GM19239 (cell line): Measurements from ENCODE around the gene OR10A2.
"Not testable (repeated sequence)": the region's sequence is repeated elsewhere in the genome, so short reads cannot be mapped to it uniquely, and the experiment has no call there.

Experiments used
- DNase-seq: peaks from one replicate; pipeline ENCODE4 v3.0.0; 2011; ENCODE audit warnings: low spot score; ENCODE audit not compliant: insufficient read length
- FAIRE-seq: peaks from 2 replicates; lab custom pipeline; 2011; peaks lifted over from hg19 to GRCh38; lab: Jason Lieb, UNC

The OR10A2 gene

GRCh38 chr11:6882751-6883150, 19.9 kb downstream of the OR10A2 start:
- no peak for FAIRE-seq

GRCh38 chr11:6887711-6888110, 24.9 kb downstream of the OR10A2 start:
- FAIRE-seq, DNase-seq: not testable (repeated sequence)

More at GRCh38 chr11:6882751-6883150, 19.9 kb downstream of the OR10A2 start:
- no peak for DNase-seq

- DNase-seq (no peak), FAIRE-seq (no peak)
These were observed 26.0 kb downstream of the OR10A2 start for GRCh38 chr11:6888830-6889229.

- DNase-seq (no peak), FAIRE-seq (no peak)
These were observed 27.0 kb downstream of the OR10A2 start for GRCh38 chr11:6889835-6890234.

GRCh38 chr11:6892400-6892799, 29.5 kb downstream of the OR10A2 start, which contains the start of gene OR2D2:
Gene OR2D2, minus strand, starts transcription at chr11:6892500. Its CDS starts 0 bp downstream, at chr11:6892500.
- FAIRE-seq: no peak

GRCh38 chr11:6894097-6894496, 31.2 kb downstream of the OR10A2 start:
- FAIRE-seq (no peak), DNase-seq (no peak)

More at GRCh38 chr11:6892400-6892799, 29.5 kb downstream of the OR10A2 start, which contains the start of gene OR2D2:
- no peak for DNase-seq

GRCh38 chr11:6895010-6895409, 32.2 kb downstream of the OR10A2 start:
- FAIRE-seq: no peak

GRCh38 chr11:6898911-6899310, 36.1 kb downstream of the OR10A2 start:
- FAIRE-seq (no peak), DNase-seq (no peak)

More at GRCh38 chr11:6895010-6895409, 32.2 kb downstream of the OR10A2 start:
- no peak for DNase-seq

- FAIRE-seq (no peak), DNase-seq (no peak)
These were observed 37.6 kb downstream of the OR10A2 start for GRCh38 chr11:6900327-6900999.

GRCh38 chr11:6904804-6905203, 41.9 kb downstream of the OR10A2 start:
- FAIRE-seq, DNase-seq: not testable (repeated sequence)

- FAIRE-seq: no peak
- DNase-seq: no peak
These were observed 48.5 kb downstream of the OR10A2 start for GRCh38 chr11:6911378-6911777.

GRCh38 chr11:6911948-6912347, 49.1 kb downstream of the OR10A2 start:
- DNase-seq (no peak), FAIRE-seq (no peak)

GRCh38 chr11:6919698-6920097, 56.8 kb downstream of the OR10A2 start:
- DNase-seq: no peak
- no peak for FAIRE-seq

- no peak for DNase-seq
- FAIRE-seq: no peak
These were observed 57.8 kb downstream of the OR10A2 start, which contains the start of gene OR2D3 for GRCh38 chr11:6920702-6921101. Gene OR2D3, plus strand, starts transcription at chr11:6921002. Its CDS starts 0 bp downstream, at chr11:6921002.
